Left lung (tissue), 10 donors: ENCODE data around the gene SYNE4. TPM values are rescaled to one million over a fixed set of nuclear protein-coding genes. Genes with fewer than 3 reads are reported as not detected.

Source experiments
- ATAC-seq: fragments of 200-7000 bp; cut with Tn5 transposase; one replicate; pipeline ENCODE4 v1.9.1; 2020; ENCODE audit warnings: moderate library complexity
- DNase-seq, 4 donors: peaks; one replicate each; pipeline ENCODE4 v3.0.0-alpha.2; 2013 to 2020
- H3K27ac ChIP-seq, 2 donors: fragments of 200-600 bp; sonication (generic) in 1 of 2; one replicate each; pipeline versions ENCODE4 v1.5.0 to v1.8.0; 2020 to 2021
- H3K27me3 ChIP-seq, 2 donors: fragments of 200-600 bp; sonication (generic) in 1 of 2; one replicate each; pipeline versions ENCODE4 v1.5.0 to v1.8.0; 2020 to 2021
- H3K36me3 ChIP-seq, 2 donors: fragments of 200-600 bp; sonication (generic) in 1 of 2; one replicate each; pipeline versions ENCODE4 v1.5.0 to v1.8.0; 2020 to 2021
- H3K4me1 ChIP-seq, 2 donors: fragments of 200-600 bp; one replicate each; pipeline ENCODE4 v1.8.0; 2021
- H3K4me3 ChIP-seq, 2 donors: fragments of 200-600 bp; sonication (generic) in 1 of 2; one replicate each; pipeline versions ENCODE4 v1.5.0 to v1.8.0; 2020 to 2021; ENCODE audit warnings: mild to moderate bottlenecking in 1 of 2
- H3K9me3 ChIP-seq, 2 donors: fragments of 200-600 bp; sonication (generic) in 1 of 2; one replicate each; pipeline versions ENCODE4 v1.5.0 to v1.8.0; 2020 to 2021
- intact Hi-C, 2 donors: fragments of 100-400 bp; cut with DNase I; formaldehyde crosslinking; loops; one replicate each; pipeline versions ENCODE4 v1.11.2 to v1.14.2; 2022
- polyA plus RNA-seq, 6 donors: library from polyadenylated mRNA; unstranded; fragments of 120-200 nt; gene quantifications; one replicate each; pipeline ENCODE4 v1.2.1, GENCODE V29; 2013; ENCODE audit not compliant: insufficient read length in 6 of 6
- total RNA-seq, 2 donors: library from RNA; stranded (reverse); fragmentation: NEBNext Ultra II Directional; extraction: Animal tissue kit (Norgen Biotek cat#: 25700); gene quantifications; one replicate each; pipeline ENCODE4 v1.2.1, GENCODE V29; 2021
- TF ChIP-seq, protein P1 (sequence below), 2 donors: fragments of 200-600 bp; sonication (generic) in 1 of 2; IDR thresholded peaks; one replicate each; pipeline versions ENCODE4 v1.5.0 to v1.8.0; 2021; ENCODE audit warnings: antibody characterized with exemption in 2 of 2
- donor health status: DM: no; HTN: yes; CAD: no.
- donor health status: DM: no; HTN: no; CAD: no.

Gene SYNE4
- total and polyA plus RNA-seq, 8 donors, result 6.8 to 13.1 (median 8.7) TPM

DNA sequence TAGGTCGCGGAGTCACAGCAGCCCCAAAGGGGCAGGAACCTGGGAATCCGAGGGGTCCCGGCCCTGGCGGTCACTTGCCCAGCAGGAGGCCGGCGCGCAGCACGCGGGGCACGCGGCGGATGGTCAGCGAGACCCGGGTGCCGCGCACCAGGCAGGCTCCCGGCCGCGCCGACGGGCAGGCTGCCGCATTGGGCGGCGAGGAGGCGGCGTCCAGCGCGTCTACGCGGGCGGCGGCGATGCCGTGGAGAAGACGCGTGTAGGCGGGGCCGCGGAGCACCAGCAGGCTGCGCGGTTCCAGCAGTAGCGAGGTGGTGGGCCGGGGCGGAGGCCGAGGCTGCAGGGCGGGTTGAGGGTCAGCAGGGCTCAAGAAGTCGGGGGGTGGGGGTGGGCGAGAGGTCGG is 607 bp upstream of the SYNE4 start:
- Histone ChIP-seq H3K27me3 (peaks cover 0 to 17% of the 10 kb centered on the region in 2 donors), H3K9me3 (no peaks in the 10 kb centered on the region), H3K4me3 (peak overlapping the region; percentile 30 to 46), H3K4me1 (peaks cover 6 to 22% of the 10 kb centered on the region in 2 donors), H3K36me3 (no peaks in the 10 kb centered on the region), H3K27ac (peak overlapping the region; percentile 53 to 62)
- DNase-seq, result peak in 3 of 4 donors; percentile 62 to 93 (median 66)
- TF ChIP-seq, protein P1, sequence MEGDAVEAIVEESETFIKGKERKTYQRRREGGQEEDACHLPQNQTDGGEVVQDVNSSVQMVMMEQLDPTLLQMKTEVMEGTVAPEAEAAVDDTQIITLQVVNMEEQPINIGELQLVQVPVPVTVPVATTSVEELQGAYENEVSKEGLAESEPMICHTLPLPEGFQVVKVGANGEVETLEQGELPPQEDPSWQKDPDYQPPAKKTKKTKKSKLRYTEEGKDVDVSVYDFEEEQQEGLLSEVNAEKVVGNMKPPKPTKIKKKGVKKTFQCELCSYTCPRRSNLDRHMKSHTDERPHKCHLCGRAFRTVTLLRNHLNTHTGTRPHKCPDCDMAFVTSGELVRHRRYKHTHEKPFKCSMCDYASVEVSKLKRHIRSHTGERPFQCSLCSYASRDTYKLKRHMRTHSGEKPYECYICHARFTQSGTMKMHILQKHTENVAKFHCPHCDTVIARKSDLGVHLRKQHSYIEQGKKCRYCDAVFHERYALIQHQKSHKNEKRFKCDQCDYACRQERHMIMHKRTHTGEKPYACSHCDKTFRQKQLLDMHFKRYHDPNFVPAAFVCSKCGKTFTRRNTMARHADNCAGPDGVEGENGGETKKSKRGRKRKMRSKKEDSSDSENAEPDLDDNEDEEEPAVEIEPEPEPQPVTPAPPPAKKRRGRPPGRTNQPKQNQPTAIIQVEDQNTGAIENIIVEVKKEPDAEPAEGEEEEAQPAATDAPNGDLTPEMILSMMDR (IDR thresholded peaks at IDR 0.05), result no peak
- intact Hi-C loops, result no loop called here
- ATAC-seq, result peak; percentile 73

DNA sequence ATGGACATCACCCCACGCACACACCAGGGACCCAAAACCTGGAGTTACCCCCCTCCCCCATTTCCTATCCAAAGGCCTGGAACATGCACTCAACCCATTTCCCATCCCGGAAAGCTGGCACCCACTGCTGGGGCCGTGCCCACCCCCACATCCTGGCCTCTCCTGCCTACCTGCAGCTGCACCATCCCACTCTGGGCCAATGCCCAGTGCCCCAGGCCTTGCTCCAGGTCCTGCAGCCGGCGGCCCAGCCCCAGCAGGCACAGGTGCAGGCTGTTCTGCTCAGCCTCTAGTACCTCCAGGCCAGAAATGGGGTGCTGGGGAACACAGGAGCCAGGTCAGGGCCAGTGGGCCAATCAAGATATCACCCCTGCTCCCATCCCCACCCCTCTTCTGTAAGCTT is 1.7 kb downstream of the SYNE4 start:
- Histone ChIP-seq H3K27me3 (peaks cover 0 to 17% of the 10 kb centered on the region in 2 donors), H3K27ac (no peak overlapping the region), H3K4me3 (no peak overlapping the region), H3K36me3 (peaks cover 0 to 18% of the 10 kb centered on the region in 2 donors), H3K9me3 (no peaks in the 10 kb centered on the region), H3K4me1 (peaks cover 0 to 13% of the 10 kb centered on the region in 2 donors)
- ATAC-seq (no peak), DNase-seq (peak in 1 of 4 donors; percentile 55)
- TF ChIP-seq, protein P1 (IDR thresholded peaks at IDR 0.05), result no peak
- intact Hi-C loops, result no loop called here

DNA sequence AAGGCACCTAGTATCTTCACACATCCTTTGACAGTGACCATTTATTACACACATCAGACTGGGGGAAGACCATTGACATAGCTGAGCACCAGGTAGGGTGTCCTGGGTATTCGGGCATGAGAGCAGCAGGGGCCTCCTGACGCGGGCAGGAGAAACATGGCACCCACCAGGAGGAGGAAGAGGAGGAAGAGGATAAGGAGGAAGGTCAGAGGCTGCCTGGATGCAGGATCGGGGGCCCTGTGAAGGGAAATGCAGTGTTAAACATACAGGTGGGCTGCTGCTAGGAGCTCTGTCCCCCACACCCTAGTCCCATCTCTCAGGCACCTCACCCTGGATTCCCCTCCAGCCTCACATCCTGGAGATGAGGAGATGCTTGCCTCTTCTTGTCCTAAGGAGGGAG is 5.3 kb downstream of the SYNE4 start:
- DNase-seq, result no peak
- H3K27ac ChIP-seq, result no peak overlapping the region
- H3K4me1 ChIP-seq, result no peaks in the 10 kb centered on the region
- H3K9me3 ChIP-seq, result no peaks in the 10 kb centered on the region
- peaks cover 0 to 37% of the 10 kb centered on the region in 2 donors for H3K36me3 ChIP-seq
- H3K4me3 ChIP-seq, result no peak overlapping the region
- intact Hi-C loops, result no loop called here
- TF ChIP-seq, protein P1 (IDR thresholded peaks at IDR 0.05), result no peak
- no peak for ATAC-seq
- peaks cover 0 to 1% of the 10 kb centered on the region in 2 donors for H3K27me3 ChIP-seq

DNA sequence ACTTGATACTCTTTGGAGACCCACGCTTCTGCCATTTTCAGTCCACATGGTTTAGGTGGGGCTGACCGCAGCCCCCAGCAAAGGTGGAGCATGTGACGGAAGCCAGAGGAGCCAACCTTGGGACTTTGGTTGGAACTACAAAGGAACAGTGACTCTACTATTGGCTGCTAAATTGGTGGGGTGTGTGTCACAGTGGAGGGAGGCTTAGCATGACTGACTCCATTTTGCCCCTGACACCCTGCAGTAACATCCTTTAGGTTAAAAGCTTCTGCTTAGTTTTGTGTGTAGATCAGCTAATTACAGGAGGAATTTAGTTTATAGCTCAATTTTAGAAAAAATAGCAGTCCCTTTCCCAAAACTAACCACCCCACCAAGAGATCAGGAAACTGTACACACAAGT is 7.0 kb downstream of the SYNE4 start:
- TF ChIP-seq, protein P1 (IDR thresholded peaks at IDR 0.05), result no peak
- ATAC-seq, result no peak
- intact Hi-C loops, result no loop called here
- H3K9me3 ChIP-seq, result no peaks in the 10 kb centered on the region
- H3K4me1 ChIP-seq, result peaks cover 0 to 10% of the 10 kb centered on the region in 2 donors
- H3K36me3 ChIP-seq, result peaks cover 0 to 47% of the 10 kb centered on the region in 2 donors
- H3K4me3 ChIP-seq, result no peak overlapping the region
- no peak overlapping the region for H3K27ac ChIP-seq
- no peak for DNase-seq
- H3K27me3 ChIP-seq, result no peaks in the 10 kb centered on the region

DNA sequence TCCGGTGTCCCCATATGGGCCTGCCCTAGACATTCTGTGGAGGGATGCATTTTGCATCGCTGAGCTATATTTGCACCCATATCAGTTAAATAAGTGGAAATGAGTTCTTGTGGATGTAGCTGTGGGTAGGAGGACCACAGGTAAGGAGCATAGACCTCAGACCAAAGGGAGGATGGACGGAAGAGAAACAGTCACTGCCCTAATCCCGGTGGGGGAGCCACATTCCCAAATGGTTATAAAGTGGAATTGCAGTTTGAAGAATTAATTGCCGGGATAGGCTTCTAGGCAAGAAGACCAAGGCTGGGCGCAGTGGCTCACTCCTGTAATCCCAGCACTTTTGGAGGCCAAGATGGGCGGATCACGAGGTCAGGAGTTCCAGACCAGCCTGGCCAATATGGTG is 11.8 kb downstream of the SYNE4 start:
- Histone ChIP-seq H3K27ac (no peak overlapping the region), H3K27me3 (no peaks in the 10 kb centered on the region), H3K9me3 (no peaks in the 10 kb centered on the region), H3K36me3 (peaks cover 0 to 28% of the 10 kb centered on the region in 2 donors), H3K4me1 (peaks cover 14 to 32% of the 10 kb centered on the region in 2 donors), H3K4me3 (peak overlapping the region in 1 of 2 donors; percentile 87)
- intact Hi-C loops, result no loop called here
- TF ChIP-seq, protein P1 (IDR thresholded peaks at IDR 0.05), result no peak
- no peak for DNase-seq
- ATAC-seq, result no peak
